Measurements from ENCODE around the gene RIC1.
"Not testable (repeated sequence)": the region's sequence is repeated elsewhere in the genome, so short reads cannot be mapped to it uniquely, and the experiment has no call there.

The RIC1 gene

DNA sequence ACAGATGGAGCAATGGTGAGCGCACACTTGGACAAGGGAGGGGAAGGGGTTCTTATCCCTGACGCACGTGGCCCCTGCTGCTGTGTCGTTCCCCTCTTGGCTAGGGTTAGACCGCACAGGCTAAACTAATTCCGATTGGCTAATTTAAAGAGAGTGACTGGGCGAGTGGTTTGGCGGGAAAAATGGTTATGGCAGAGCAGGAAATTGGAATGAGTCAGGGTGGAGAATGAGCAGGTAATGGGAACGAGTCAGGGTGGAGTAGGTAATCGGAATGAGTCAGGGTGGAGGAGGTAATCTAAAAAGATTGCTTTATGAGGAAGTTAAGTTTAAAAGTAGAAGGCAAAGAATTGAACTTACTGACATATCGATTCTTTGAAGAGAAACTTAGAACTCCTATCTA is 46.1 kb downstream of the RIC1 start:
- not testable (repeated sequence) for DNase-seq

GRCh38 chr9:5683591-5683990 is 54.7 kb downstream of the RIC1 start:
- not testable (repeated sequence) for DNase-seq

- no peak for DNase-seq
Measured at GRCh38 chr9:5684101-5684500, 55.2 kb downstream of the RIC1 start.

DNA sequence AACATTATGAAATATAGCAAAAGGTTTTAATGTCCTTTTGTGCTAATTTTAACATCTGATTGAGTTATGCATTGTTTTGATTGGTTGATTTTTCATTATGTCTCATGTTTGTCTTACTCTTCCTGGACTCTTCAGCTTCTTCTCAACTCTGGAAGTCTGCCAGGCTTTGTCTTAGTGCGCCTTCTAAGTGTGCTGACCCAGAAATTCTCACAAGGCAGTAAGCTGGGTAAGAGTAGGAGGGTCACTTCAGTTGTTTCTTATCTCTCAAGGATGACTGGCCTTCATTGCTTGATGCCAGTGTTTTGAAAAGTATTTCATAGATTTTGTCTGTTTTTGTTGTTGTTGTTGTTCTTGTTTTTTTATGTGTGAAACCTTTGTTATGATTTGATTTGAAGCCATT is 59.2 kb downstream of the RIC1 start:
- DNase-seq = no peak

DNA sequence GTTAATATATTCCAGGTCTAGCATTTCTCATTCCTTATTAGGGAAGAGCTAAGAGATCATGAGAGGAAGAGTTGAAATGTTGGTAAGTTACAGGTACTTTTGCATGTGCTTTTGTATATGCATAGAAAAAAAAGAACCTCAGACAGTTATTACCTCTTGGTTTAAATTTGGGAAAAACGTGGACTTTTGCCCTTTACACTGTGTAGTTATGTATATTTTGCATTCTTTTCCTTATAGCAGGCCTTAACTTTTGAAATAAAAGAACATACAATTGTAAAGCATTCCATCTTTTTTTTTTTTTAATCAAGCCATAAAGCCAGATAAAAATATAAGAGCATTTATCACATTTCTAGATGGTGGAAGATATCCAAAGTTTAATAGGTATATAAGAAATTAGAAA is 61.4 kb downstream of the RIC1 start:
- DNase-seq = no peak

DNA sequence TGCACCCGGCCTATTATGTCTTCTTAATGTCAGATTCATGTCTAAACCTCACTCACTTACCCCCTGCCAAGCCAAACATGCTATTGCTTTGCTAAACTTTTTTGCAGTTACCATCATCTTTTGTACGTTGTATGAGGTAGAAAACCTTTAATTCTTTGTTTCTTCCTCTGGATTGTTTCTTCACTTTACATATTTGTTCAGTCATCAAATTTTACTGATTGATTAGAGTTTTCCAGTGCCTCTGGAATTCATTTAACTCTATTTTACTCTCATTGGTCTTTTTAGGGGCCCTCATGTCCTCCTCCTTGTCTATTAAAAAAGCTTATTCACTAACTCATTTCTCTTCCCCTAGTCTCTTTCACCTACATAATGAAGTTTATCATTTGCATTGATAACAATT is 67.0 kb downstream of the RIC1 start:
- DNase-seq = no peak

DNA sequence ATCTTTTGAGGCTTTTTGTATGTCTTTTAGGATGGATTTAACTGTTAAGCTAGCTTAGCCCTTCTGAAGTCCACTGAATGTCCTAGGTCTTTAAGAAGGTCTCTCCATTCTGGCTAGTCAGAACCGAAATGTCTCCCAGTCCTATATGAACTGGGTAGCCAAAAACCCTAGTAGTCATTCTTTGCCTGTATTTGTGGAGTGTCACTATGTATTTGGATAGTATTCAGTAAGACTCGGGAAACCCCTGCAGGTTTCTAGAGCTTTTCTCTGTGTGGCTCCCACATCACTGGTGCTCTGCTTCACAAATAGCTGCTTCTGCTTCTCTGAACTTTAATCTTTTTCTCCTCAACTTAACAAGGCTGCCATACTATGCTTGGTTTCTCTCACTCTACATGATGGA is 68.0 kb downstream of the RIC1 start:
- DNase-seq = no peak

GRCh38 chr9:5698004-5698403 is 69.1 kb downstream of the RIC1 start:
- no peak for DNase-seq

DNA sequence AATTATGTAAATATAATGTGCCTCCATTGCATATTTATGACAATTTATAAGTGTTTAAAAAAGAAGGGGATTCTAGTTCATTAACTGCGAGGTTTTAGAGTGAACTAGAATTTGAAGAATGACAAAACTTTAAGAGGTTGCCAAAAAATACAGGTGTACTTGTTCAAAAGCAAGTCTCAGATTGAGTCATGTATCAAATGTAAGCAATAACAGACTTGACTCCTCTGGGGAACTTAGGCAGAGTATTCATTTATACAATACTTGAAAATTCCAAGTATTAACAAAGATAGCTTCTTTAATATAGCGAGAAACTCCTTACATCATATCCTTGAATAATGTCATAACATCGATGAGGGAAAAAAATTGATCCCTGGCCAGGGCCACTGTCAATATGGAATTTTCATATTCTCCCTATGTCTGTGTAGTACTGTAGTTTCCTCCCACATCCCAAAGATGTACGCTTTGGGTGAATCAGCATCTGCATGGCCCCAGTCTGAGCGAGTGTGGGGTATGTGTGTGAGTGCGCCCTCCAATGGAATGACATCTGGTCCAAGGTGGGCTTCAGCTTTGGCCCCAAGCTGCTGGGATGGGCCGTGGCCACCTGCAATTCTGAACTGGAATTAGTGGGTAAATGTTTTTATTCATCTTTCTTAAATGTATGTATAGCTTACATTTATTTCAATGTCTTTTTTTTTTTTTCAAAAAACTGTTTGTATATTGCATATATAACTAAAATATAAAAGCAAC is 70.1 kb downstream of the RIC1 start:
- DNase-seq = no peak

DNA sequence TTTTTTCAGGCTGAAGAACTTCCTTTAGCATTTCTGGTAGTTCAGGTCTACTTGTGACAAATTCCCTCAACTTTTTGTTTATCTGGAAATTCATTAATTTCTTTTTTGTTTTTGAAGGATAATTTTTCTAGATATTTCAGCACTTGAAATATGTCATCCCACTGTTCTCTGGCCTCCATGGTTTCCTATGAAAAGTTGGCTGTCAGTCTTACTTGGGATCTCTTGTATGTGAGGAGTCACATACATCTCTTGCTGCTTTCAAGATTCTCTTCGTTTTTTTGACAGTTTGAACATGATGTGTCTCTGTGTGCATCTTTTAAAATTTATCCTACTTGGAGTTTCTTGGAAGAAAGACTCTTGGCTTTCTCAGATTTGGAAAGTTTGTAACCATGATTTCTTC is 79.5 kb downstream of the RIC1 start:
- DNase-seq = no peak

DNA sequence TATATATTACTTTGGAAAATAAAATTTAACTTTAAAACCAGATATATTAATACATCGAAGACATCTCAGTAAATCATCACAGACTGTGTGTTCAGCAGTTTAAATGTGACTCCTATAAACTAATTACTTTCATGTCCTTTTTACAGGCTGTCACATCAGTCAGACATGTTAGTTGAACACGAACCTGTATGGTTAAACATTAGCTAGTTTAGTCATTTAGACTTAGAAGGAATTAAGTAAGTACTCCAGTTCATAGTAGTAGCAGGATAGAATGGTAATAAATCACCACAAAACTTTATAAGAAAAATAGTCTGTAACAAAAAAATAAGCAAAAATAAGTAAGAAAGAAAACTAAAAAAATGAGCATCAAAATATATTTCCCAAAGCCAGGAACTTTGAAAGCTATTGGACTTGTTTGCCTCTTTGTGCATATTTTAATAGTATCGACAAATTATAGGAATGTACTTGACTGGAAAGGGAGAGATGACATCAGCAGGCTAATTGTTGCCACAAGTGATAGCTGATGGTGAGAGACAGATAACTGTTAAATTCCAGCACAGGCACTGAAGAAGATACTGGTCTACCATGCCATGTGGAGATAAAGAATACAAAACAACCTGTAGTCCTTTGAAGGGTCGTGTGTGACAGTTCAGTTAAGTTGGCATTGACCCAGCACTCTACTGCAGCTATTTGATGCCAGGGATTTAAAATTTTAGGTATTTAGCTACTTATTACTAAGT is 83.9 kb downstream of the RIC1 start:
- no peak for DNase-seq

DNA sequence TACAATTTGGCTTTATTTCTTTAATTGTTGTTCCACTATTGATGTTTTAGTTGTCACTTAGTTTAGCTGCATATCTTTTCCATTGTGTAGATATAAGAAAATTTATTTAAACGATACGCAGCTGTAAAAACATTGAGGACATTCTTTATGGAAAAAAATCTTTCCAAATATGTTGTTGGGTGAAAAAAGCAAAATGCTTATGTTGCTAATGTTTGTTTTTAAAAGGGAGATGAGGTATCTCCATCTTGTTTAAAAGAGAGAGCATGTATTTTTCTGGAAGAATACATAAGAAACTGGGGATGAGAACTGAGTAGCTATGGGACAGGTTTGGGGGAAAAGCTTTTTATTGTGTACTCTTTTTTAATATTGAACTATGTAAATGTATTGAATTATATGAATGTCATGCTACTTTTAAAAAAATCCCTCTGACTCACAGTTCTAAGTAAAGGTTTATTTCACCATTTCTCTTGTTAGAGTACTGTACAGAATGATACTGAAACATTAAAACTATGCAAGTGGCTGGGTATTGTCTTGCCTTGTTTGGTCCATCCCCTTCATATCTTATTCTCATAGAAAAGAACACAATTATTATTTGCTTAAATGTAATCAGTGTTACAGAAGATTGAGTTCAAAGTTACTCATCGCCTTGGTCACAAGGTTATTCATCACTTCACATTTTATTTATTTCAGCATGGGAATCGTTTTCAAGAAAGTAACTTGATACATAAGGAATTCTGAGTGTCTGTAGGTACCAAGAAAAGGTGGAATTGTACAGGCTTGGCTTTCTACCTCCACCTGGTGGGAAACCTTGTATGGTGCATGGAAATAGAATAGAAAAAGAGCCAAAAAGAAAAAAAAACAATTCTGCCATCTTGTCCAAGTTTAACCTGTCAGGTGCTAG is 85.8 kb downstream of the RIC1 start:
- DNase-seq = no peak

- DNase-seq = no peak
Measured at GRCh38 chr9:5715548-5716127, 86.7 kb downstream of the RIC1 start.

DNA sequence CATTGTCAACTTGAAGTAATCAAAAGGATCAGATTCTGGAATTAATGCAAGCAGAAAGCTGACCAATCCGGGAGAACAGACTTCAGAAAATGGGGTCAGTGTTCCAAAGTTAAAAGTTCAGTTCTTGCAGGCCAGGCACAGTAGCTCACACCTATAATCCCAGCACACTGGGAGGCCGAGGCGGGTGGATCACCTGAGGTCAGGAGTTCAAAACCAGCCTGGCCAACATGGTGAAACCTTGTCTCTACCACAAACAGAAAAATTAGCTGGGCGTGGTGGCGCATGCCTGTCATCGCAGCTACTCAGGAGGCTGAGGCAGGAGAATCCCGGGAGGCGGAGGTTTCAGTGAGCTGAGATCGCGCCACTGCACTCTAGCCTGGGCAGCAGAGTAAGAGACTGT is 88.5 kb downstream of the RIC1 start:
- DNase-seq = not testable (repeated sequence)

DNA sequence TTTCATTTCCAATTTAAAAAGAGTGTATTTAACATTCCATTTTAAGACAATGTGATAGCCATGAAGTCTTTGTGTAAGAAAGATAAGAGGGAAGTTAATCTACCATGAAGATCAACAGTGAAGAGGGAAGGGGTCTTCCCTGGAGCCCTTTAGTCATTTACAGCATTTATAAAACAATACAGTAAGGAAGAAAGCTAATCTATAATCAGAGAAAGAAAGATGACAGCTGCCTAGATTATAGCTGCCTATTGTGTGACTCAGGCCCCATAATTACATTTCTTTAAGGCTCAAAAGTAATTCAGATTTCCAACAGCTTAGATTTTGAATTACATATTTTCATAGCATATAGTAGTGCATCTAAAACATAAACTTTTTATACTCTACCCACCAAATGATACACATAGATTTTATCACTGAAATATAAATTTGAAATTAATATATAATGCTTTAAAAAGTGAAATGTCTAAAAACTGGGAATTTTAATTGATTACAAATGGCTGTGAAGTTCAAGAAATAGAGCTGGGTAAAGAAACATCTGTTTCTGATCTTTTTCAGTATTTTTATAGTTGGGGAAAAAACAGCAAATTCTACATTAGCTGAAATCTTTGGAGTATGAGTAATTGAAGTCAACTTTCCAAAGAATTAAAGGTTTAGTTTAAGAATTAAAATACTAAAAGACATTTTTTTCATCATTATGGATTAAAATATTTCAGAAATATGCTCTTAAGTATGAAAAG is 89.6 kb downstream of the RIC1 start:
- DNase-seq = no peak

- no peak for DNase-seq
Measured at GRCh38 chr9:5719100-5719926, 90.4 kb downstream of the RIC1 start.

DNA sequence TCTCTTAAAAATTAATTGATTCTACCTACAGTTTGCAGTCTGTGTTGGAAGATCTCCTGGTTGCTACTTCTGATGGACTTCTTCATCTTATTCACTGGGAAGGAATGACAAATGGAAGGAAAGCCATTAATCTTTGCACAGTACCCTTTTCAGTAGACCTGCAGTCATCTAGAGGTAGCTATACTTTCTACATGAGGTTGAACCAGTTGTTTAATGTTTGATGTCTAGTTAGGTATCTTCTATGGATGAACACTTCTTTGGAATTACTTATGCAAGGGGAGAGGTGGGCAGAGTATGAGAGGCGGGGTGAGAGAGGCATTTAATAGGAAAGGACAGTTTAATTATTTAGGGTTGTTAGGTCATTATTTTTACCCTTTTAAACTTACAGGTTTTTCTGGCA is 91.2 kb downstream of the RIC1 start:
- DNase-seq = no peak

DNA sequence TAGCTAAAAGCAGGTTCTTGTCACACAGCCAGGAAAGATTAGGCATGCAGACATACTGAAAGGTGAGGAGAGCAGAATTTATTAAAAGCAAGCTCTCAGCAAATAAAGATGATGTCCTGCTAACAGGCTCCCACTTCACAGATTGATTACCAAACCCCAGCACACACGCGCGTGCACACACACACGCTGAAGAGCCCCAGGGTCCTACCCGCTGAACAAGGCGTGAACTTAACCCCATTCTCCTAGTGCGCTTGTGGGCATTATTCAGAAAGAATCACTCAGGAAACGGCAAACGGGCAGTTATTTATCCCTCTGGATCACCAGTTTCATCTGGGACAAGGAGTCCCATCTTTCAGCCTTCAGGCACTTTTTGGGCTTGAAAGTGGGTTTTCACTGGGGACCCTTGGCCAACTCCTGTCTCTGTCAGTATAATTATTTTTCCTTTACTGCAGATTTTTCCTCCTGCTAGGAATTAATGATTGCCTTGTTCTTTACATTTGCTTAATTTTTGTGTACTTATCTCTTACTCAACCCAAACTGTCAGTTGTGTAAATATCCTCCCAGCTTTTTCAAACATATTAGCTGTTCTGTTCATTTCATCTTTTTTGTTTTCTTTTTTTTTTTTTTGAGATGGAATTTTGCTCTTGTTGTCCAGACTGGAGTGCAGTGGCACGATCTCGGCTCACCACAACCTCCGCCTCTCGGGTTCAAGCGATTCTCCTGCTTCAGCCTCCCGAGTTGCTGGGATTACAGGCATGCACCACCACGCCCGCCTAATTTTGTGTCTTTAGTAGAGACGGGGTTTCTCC is 92.6 kb downstream of the RIC1 start:
- DNase-seq = no peak

DNA sequence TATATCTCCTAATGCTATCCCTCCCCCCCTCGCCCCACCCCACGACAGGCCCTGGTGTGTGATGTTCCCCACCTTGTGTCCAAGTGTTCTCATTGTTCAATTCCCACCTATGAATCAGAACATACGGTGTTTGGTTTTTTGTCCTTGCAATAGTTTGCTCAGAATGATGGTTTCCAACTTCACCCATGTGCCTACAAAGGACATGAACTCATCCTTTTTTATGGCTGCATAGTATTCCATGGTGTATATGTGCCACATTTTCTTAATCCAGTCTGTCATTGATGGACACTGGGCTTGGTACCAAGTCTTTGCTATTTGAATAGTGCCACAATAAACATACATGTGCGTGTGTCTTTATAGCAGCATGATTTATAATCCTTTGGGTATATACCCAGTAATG is 93.8 kb downstream of the RIC1 start:
- not testable (repeated sequence) for DNase-seq

- no peak for DNase-seq
Measured at GRCh38 chr9:5735072-5735471, 106.2 kb downstream of the RIC1 start.
